ENCODE data around the gene KLHL29. TPM values are rescaled to one million over a fixed set of nuclear protein-coding genes. Genes with fewer than 3 reads are reported as not detected.

KLHL29 gene
- total and polyA plus RNA-seq, 9 donors = 3.0 to 6.6 (median 3.9) TPM

DNA sequence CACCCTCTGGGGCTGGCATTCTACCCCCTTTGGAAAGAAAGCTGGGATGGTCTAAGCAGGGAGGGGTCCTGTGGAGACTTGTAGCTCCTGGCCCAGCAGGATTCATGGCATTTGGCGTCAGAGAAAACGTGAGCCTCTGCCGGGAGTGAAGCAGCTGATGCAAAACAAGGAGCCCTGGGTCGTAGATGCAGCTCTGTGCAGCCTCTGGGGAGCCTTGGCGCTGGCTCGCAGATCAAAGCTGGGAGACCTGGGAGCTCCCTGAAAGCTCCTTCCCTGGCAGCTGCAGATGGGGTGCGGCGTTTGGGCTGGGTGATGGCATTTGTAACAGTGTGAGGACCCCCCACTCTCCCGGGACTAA lies 148.3 kb downstream of the KLHL29 start:
- Histone ChIP-seq H3K27me3 (no peaks in the 10 kb centered on the region), H3K4me3 (no peak overlapping the region), H3K27ac (peak overlapping the region in 1 of 2 donors; percentile 55), H3K9me3 (no peaks in the 10 kb centered on the region), H3K4me1 (ENCODE audit: insufficient read depth) (peaks cover 10% of the 10 kb centered on the region), H3K36me3 (no peaks in the 10 kb centered on the region)
- intact Hi-C loops (cut with DNase I) = no loop called here
- 35 to 83% (median 47%) methylated on average over 9 of the region's 9 CpGs for WGBS, 3 donors
- DNase-seq = peak in 2 of 5 donors; percentile 31 to 54
- TF ChIP-seq EP300 (IDR thresholded peaks at IDR 0.05) = no peak
- TF ChIP-seq, protein P1, sequence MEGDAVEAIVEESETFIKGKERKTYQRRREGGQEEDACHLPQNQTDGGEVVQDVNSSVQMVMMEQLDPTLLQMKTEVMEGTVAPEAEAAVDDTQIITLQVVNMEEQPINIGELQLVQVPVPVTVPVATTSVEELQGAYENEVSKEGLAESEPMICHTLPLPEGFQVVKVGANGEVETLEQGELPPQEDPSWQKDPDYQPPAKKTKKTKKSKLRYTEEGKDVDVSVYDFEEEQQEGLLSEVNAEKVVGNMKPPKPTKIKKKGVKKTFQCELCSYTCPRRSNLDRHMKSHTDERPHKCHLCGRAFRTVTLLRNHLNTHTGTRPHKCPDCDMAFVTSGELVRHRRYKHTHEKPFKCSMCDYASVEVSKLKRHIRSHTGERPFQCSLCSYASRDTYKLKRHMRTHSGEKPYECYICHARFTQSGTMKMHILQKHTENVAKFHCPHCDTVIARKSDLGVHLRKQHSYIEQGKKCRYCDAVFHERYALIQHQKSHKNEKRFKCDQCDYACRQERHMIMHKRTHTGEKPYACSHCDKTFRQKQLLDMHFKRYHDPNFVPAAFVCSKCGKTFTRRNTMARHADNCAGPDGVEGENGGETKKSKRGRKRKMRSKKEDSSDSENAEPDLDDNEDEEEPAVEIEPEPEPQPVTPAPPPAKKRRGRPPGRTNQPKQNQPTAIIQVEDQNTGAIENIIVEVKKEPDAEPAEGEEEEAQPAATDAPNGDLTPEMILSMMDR (IDR thresholded peaks at IDR 0.05) = no peak
- TF ChIP-seq POLR2A (IDR thresholded peaks at IDR 0.05) = no peak

DNA sequence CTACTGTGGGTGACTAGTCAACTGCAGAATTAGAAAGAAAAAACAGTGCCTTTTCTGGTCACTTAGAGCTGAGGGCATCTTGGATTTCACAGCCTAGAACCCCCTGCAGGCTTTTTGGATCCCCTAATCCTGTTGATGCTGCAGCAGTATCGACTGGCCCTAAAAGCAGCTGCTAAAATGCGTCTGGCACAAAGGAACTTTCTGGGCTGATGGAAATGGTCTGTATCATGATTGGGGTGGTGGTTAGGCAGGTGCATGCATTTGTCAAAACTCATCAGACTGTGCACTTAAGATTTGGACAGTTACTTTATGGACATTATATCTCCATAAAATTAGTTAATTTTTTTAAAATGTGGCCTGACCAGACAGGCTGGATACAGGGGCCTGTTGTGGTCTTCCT lies 149.8 kb downstream of the KLHL29 start:
- Histone ChIP-seq H3K27ac (no peak overlapping the region), H3K36me3 (no peaks in the 10 kb centered on the region), H3K27me3 (no peaks in the 10 kb centered on the region), H3K4me3 (no peak overlapping the region), H3K9me3 (no peaks in the 10 kb centered on the region), H3K4me1 (ENCODE audit: insufficient read depth) (peaks cover 10% of the 10 kb centered on the region)
- no peak for DNase-seq
- 60 to 77% (median 73%) methylated on average over 2 of the region's 2 CpGs for WGBS, 3 donors
- TF ChIP-seq, protein P1 (IDR thresholded peaks at IDR 0.05) = no peak
- no peak for TF ChIP-seq POLR2A (IDR thresholded peaks at IDR 0.05)
- TF ChIP-seq EP300 (IDR thresholded peaks at IDR 0.05) = no peak
- intact Hi-C loops (cut with DNase I) = no loop called here

DNA sequence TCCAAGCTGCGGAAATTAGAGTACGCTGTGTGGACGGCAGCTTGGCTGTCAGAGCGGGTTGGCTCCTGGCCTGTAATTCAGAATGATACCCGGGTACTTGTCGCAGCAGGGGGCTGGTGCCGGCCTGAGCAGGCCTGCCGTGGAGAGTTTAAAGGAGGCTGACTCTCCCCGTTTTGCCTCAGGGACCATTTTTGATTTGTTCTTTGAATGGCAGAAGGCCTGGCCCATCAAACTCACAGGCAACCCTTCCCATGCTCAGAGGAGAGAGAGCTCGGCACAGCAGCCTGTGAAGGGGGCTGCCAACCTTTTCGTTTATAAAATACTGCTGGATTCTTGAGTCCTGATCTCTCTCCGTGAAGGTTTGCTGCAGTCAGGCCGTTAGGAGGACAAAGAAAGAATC lies 151.3 kb downstream of the KLHL29 start:
- Histone ChIP-seq H3K4me1 (ENCODE audit: insufficient read depth) (peaks cover 10% of the 10 kb centered on the region), H3K9me3 (no peaks in the 10 kb centered on the region), H3K4me3 (no peak overlapping the region), H3K27ac (no peak overlapping the region), H3K36me3 (no peaks in the 10 kb centered on the region), H3K27me3 (no peaks in the 10 kb centered on the region)
- intact Hi-C loops (cut with DNase I) = no loop called here
- 83 to 92% (median 89%) methylated on average over 13 of the region's 13 CpGs for WGBS, 3 donors
- TF ChIP-seq, protein P1 (IDR thresholded peaks at IDR 0.05) = no peak
- TF ChIP-seq EP300 (IDR thresholded peaks at IDR 0.05) = no peak
- no peak for TF ChIP-seq POLR2A (IDR thresholded peaks at IDR 0.05)
- DNase-seq = no peak

DNA sequence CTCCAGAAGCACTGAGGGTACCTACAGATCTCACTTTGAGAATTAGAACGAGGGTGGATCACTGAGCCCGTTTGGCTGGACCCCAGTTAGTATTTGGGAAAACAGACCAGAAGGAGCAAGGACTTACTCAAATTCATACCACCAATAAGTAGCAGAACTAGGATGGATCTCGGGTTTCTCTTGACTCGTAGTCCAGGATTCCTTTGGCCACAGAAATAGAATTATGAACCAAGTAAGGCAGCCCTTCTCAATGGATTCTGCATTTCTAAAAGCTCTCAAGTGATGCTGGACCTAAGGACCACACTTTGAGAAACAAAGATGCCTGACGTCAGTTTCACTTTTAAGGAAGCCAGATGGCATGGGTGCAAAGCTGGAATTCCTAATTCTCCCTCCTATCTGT lies 153.0 kb downstream of the KLHL29 start:
- no peaks in the 10 kb centered on the region for H3K9me3 ChIP-seq
- DNase-seq = no peak
- intact Hi-C loops (cut with DNase I) = no loop called here
- H3K4me1 ChIP-seq (ENCODE audit: insufficient read depth) = peaks cover 2% of the 10 kb centered on the region
- H3K4me3 ChIP-seq = no peak overlapping the region
- no peak for TF ChIP-seq EP300 (IDR thresholded peaks at IDR 0.05)
- TF ChIP-seq, protein P1 (IDR thresholded peaks at IDR 0.05) = no peak
- TF ChIP-seq POLR2A (IDR thresholded peaks at IDR 0.05) = no peak
- no peaks in the 10 kb centered on the region for H3K27me3 ChIP-seq
- H3K36me3 ChIP-seq = no peaks in the 10 kb centered on the region
- no peak overlapping the region for H3K27ac ChIP-seq
- 81 to 90% (median 88%) methylated on average over 5 of the region's 5 CpGs for WGBS, 3 donors

DNA sequence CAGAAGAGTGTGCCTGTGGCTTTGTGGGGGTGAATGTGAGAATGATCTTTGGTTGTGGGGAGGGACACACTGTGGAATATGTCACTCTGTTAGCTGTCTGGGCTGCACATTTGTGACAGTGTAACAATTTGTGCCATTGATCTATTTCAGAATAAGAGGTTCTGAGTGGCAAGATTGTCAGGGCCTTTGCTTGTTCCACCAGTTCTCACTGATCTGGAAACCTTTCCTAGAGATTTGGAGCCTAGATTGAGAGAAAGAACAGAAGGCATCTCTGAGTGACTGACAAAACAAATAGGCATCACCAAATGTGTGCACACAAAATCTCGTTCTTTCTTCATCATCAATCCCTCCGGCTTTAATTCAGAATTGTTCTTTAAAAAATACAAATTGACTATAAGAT lies 153.6 kb downstream of the KLHL29 start:
- TF ChIP-seq, protein P1 (IDR thresholded peaks at IDR 0.05) = no peak
- TF ChIP-seq EP300 (IDR thresholded peaks at IDR 0.05) (no peak), POLR2A (IDR thresholded peaks at IDR 0.05) (no peak)
- DNase-seq = no peak
- Histone ChIP-seq H3K4me3 (no peak overlapping the region), H3K27ac (no peak overlapping the region), H3K36me3 (no peaks in the 10 kb centered on the region), H3K9me3 (no peaks in the 10 kb centered on the region), H3K4me1 (ENCODE audit: insufficient read depth) (no peaks in the 10 kb centered on the region), H3K27me3 (no peaks in the 10 kb centered on the region)
- intact Hi-C loops (cut with DNase I) = no loop called here
- 93 to 99% (median 96%) methylated on average over 2 of the region's 2 CpGs for WGBS, 3 donors

Measured in ovary (tissue), 9 donors.